GM12864 (cell line): Measurements from ENCODE around the gene AQP3.
A peak's percentile ranks its signal among the peaks of the same experiment; 100 is the strongest.

ENCODE experiments used
- DNase-seq: peaks from one replicate; pipeline ENCODE4 v3.0.0-alpha.2; 2011; ENCODE audit warnings: low read depth
- H3K4me3 ChIP-seq: 2 replicates; pipeline ENCODE4 v1.5.1; 2011; ENCODE audit warnings: mild to moderate bottlenecking, low read depth, low read length, control low read depth
- TF ChIP-seq, protein P1 (sequence below): IDR thresholded peaks from 2 replicates; pipeline ENCODE4 v1.5.1; 2011; ENCODE audit warnings: low read depth, mild to moderate bottlenecking, moderate library complexity, low read length, control low read depth, inconsistent platforms; ENCODE audit errors: missing control alignments

AQP3 gene

DNA sequence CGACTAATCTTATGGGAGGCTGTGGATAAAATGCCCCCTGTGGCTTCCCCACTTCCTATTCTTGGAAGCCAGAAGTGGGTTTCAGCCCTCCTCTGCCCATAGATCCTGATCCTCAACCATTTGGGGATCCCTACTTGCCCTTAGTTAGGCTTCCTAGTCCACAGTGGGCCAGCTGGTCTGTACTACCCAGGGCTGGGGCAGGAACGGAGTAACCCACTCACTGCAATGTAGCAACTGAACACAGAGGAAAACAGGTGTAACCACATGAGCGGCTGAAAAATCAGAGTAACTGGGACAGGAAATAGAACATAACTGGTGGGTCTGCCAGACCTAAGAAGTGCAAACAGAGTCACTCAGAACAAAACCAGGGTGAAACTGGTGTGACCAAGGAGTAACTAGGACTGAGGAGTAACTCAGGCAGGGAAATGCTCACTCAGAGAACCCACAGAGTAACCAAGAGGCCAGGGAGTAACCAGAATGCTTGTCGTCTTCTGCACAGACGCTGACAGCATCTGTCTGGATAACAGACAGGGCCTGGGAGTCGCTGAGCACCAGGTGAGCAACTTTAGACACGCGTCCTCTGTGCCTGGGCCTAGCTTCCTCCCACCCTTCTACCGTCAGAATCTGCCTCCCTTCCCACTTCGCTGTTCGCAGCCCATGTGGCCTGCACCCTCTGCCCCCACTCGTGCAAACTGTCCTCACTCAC lies 1.0 kb downstream of the AQP3 start:
- peak; percentile 85 for DNase-seq
- TF ChIP-seq, protein P1, sequence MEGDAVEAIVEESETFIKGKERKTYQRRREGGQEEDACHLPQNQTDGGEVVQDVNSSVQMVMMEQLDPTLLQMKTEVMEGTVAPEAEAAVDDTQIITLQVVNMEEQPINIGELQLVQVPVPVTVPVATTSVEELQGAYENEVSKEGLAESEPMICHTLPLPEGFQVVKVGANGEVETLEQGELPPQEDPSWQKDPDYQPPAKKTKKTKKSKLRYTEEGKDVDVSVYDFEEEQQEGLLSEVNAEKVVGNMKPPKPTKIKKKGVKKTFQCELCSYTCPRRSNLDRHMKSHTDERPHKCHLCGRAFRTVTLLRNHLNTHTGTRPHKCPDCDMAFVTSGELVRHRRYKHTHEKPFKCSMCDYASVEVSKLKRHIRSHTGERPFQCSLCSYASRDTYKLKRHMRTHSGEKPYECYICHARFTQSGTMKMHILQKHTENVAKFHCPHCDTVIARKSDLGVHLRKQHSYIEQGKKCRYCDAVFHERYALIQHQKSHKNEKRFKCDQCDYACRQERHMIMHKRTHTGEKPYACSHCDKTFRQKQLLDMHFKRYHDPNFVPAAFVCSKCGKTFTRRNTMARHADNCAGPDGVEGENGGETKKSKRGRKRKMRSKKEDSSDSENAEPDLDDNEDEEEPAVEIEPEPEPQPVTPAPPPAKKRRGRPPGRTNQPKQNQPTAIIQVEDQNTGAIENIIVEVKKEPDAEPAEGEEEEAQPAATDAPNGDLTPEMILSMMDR: no peak
- peak overlapping the region; percentile 37; the same call in 1 of the 2 replicates for H3K4me3 ChIP-seq

DNA sequence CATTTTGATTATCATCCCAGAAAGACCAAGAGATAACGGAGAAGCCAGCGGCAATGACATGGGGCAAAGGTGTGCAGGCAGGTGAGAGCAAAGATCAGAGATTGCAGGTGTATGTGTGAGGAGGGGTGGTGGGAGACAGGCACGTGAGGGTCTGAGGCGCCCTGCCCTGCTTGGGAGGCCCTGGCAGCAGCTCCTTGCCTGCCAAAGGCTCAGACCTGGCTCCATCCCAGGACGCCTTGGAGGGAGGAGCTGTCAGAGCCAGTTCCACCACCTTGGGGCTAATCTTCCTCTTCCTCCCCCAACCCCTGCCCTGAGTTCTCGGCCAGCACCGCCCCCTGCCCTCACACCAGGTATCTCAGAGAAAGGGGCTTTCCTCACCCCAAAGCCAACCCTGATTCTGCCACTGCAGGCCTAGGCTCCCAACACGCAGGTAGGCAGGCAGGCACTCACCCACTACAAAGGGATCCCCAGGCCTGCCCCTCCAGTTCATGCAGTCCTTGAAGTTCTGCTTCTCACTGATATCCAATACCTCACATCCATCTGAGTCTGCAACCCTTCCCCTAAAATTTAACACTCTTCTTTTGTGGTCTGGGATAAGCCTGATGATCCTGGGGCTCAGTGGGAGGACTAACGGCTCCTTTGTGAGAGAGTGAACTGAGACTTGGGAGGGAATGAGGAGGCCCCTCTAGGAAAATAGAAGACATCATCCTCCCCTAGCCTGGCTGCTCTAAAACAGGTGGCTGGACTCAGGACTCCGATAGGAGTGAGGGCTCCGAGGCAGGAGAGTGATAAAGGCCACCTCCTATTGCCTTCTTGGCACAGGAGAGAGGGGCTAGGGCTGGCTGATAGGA lies 1.8 kb downstream of the AQP3 start:
- TF ChIP-seq, protein P1: no peak
- DNase-seq: no peak
- no peak overlapping the region for H3K4me3 ChIP-seq

GRCh38 chr9:33443464-33444154 lies 3.8 kb downstream of the AQP3 start:
- no peak for DNase-seq
- TF ChIP-seq, protein P1: no peak
- H3K4me3 ChIP-seq: no peak overlapping the region

- TF ChIP-seq, protein P1: no peak
- no peak overlapping the region for H3K4me3 ChIP-seq
- DNase-seq: no peak
Measured at GRCh38 chr9:33443047-33443446, 4.3 kb downstream of the AQP3 start.

DNA sequence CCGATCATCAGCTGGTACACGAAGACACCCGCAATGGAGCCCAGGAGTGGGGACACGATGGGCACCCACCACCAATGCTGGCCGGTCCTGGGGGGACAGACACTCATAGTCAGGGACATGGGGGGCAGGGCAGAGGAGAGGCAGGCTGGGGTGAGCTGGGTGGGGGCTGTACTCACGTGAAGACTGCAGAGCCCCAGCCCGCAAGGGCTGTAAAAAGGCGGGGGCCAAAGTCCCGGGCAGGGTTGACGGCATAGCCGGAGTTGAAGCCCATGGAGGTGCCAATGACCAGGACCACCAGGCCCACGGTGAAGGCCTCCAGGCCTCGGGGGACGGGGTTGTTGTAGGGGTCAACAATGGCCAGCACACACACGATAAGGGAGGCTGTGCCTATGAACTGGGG lies 5.3 kb downstream of the AQP3 start:
- H3K4me3 ChIP-seq: no peak overlapping the region
- TF ChIP-seq, protein P1: no peak
- DNase-seq: no peak

DNA sequence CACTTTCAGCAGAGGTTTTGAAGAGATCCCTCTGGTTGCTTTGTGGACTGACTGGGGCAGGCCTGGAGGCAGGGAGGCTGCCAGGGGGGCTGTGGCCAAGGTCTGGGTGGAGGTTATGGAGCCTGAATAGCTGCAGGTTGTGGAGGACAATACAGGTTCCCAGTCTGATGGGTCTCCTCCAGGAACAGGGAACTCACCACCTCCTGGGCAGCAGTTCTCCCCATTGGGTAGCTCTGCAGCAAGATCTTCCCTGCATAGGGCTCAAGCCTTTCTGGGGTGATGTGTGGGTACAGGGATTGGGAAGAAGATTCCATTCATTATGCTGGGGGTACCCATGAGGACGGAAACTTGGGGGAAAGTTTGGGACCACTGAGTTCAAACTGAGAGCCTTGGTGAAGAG lies 6.8 kb downstream of the AQP3 start:
- TF ChIP-seq, protein P1: no peak
- DNase-seq: no peak
- H3K4me3 ChIP-seq: no peak overlapping the region
